NT2/D1 (cell line): ENCODE measurements around the gene GAB1.

Experiments used
- YY1 ChIP-seq: IDR thresholded peaks from 2 replicates; pipeline ENCODE4 v1.6.1; 2011; ENCODE audit not compliant: insufficient read length, insufficient read depth
- ZNF274 ChIP-seq: IDR thresholded peaks from 2 replicates; pipeline ENCODE4 v1.6.1; 2011; ENCODE audit warnings: mild to moderate bottlenecking, low read depth, low read length

DNA sequence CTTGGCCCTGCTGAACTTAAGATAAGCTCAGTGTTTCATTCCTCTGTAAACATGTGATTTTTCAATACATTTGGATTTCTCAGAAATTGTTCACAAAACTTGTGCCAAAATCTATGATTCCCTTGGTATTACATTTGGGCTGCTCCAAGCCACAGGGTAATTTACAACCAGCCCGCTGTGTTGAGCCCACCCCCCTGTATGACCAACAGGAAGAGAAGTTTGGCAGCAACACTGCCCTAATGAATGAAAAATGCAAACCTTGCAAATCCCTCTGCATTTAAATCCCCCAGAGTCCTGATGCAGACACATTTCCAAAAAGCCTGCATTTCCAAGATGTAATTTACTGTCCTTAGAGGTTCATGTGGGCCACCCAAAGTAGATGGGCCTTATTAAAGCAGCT is 34.1 kb upstream of the GAB1 start:
- TF ChIP-seq YY1 (no peak), ZNF274 (no peak)
